ENCODE data around the gene NDUFS6.

DNA sequence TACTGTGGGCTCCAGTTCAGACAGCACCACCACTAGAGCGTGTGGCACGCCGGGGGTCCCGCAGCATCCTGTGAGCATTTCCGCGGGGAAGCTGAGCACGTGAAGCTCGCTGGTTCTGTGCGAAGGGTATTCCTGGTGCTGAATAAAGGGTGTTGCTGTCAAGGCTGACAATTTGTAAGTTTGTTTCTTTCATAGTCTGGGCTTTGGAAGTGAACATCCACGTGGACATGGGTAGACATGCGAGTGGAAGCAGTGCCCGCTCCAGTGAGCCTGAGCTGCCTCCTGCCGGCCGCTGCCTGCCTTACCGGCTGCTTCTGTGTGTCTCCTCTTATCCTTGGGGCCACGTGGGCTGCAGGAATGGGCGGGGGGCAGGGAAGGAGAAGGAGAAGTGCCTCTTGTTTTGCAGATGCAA, 14.7 kb downstream of the NDUFS6 start:
- TF ChIP-seq EZH2 (IDR thresholded peaks at IDR 0.05; ENCODE audit: insufficient read depth, low read length): no peak
- TF ChIP-seq, protein P1, sequence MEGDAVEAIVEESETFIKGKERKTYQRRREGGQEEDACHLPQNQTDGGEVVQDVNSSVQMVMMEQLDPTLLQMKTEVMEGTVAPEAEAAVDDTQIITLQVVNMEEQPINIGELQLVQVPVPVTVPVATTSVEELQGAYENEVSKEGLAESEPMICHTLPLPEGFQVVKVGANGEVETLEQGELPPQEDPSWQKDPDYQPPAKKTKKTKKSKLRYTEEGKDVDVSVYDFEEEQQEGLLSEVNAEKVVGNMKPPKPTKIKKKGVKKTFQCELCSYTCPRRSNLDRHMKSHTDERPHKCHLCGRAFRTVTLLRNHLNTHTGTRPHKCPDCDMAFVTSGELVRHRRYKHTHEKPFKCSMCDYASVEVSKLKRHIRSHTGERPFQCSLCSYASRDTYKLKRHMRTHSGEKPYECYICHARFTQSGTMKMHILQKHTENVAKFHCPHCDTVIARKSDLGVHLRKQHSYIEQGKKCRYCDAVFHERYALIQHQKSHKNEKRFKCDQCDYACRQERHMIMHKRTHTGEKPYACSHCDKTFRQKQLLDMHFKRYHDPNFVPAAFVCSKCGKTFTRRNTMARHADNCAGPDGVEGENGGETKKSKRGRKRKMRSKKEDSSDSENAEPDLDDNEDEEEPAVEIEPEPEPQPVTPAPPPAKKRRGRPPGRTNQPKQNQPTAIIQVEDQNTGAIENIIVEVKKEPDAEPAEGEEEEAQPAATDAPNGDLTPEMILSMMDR (IDR thresholded peaks at IDR 0.05; ENCODE audit: insufficient read depth, low read depth, low read length): no peak

Measured in astrocyte (in vitro differentiated cells and primary cell).